Fibroblast of mammary gland (primary cell): ENCODE results near the gene OSBPL9.

Experiments used
- DNase-seq: peaks from one replicate; pipeline ENCODE4 v3.0.0-alpha.2; 2010; ENCODE audit warnings: low read depth
- H3K4me3 ChIP-seq: 2 replicates; pipeline ENCODE4 v1.5.1; 2011; ENCODE audit warnings: low read depth, mild to moderate bottlenecking, low read length, moderate library complexity; ENCODE audit not compliant: control insufficient read depth
- CTCF ChIP-seq: conservative IDR thresholded peaks from 2 replicates; pipeline ENCODE4 v1.5.1; 2011; ENCODE audit warnings: low read depth, low read length, inconsistent platforms; ENCODE audit not compliant: control insufficient read depth, insufficient read depth

The OSBPL9 gene

GRCh38 chr1:51709951-51710350 is 93.1 kb downstream of the OSBPL9 start:
- no peak for DNase-seq
- TF ChIP-seq CTCF: no peak
- H3K4me3 ChIP-seq: no peak overlapping the region

GRCh38 chr1:51712590-51712989 is 95.7 kb downstream of the OSBPL9 start:
- no peak for DNase-seq
- no peak for TF ChIP-seq CTCF
- H3K4me3 ChIP-seq: no peak overlapping the region

- TF ChIP-seq CTCF: no peak
- DNase-seq: peak; percentile 56
Measured at GRCh38 chr1:51714374-51715019, 97.6 kb downstream of the OSBPL9 start.

GRCh38 chr1:51715369-51715768 is 98.5 kb downstream of the OSBPL9 start:
- H3K4me3 ChIP-seq: no peak overlapping the region
- no peak for DNase-seq

More at GRCh38 chr1:51714374-51715019, 97.6 kb downstream of the OSBPL9 start:
- H3K4me3 ChIP-seq: no peak overlapping the region

GRCh38 chr1:51716746-51717145 is 99.9 kb downstream of the OSBPL9 start:
- DNase-seq: no peak
- no peak overlapping the region for H3K4me3 ChIP-seq
- TF ChIP-seq CTCF: no peak

More at GRCh38 chr1:51715369-51715768, 98.5 kb downstream of the OSBPL9 start:
- TF ChIP-seq CTCF: no peak

- no peak overlapping the region for H3K4me3 ChIP-seq
- no peak for TF ChIP-seq CTCF
- no peak for DNase-seq
Measured at GRCh38 chr1:51717842-51718241, 101.0 kb downstream of the OSBPL9 start.
